Peyer's patch (tissue), 4 donors: ENCODE measurements around the gene PRKCZ.

ENCODE experiments used
- POLR2A ChIP-seq, 2 donors: fragments of 450-650 bp; IDR thresholded peaks; one replicate each; pipeline ENCODE4 v1.5.1; 2017; ENCODE audit warnings: antibody characterized with exemption in 2 of 2, mild to moderate bottlenecking in 2 of 2, moderate library complexity in 2 of 2
- TF ChIP-seq, protein P1 (sequence below), 6 experiments: fragments of 450-650 bp in 4 of 6; fragments of 200-600 bp in 2 of 6; sonication (generic) in 1 of 6; IDR thresholded peaks; one replicate each; pipeline ENCODE4 v1.5.1; 2017 to 2019; ENCODE audit warnings: antibody characterized with exemption in 6 of 6, mild to moderate bottlenecking in 3 of 6, moderate library complexity in 1 of 6

GRCh38 chr1:2129256-2129943 lies 79.2 kb downstream of the PRKCZ start:
- no peak for TF ChIP-seq POLR2A (IDR thresholded peaks at IDR 0.05)
- TF ChIP-seq, protein P1, sequence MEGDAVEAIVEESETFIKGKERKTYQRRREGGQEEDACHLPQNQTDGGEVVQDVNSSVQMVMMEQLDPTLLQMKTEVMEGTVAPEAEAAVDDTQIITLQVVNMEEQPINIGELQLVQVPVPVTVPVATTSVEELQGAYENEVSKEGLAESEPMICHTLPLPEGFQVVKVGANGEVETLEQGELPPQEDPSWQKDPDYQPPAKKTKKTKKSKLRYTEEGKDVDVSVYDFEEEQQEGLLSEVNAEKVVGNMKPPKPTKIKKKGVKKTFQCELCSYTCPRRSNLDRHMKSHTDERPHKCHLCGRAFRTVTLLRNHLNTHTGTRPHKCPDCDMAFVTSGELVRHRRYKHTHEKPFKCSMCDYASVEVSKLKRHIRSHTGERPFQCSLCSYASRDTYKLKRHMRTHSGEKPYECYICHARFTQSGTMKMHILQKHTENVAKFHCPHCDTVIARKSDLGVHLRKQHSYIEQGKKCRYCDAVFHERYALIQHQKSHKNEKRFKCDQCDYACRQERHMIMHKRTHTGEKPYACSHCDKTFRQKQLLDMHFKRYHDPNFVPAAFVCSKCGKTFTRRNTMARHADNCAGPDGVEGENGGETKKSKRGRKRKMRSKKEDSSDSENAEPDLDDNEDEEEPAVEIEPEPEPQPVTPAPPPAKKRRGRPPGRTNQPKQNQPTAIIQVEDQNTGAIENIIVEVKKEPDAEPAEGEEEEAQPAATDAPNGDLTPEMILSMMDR (IDR thresholded peaks at IDR 0.05): no peak
